Suprapubic skin (tissue), 3 donors: ENCODE measurements around the gene ARID1B.

Source experiments
- CTCF ChIP-seq, 2 donors: fragments of 200-600 bp in 1 of 2; fragments of 450-650 bp in 1 of 2; sonication (generic) in 1 of 2; IDR thresholded peaks; one replicate each; pipeline ENCODE4 v1.5.1; 2016 to 2019; ENCODE audit warnings: antibody characterized with exemption in 2 of 2, mild to moderate bottlenecking in 1 of 2, moderate library complexity in 1 of 2
- POLR2A ChIP-seq, 2 donors: fragments of 450-650 bp; IDR thresholded peaks; one replicate each; pipeline ENCODE4 v1.6.1; 2017; ENCODE audit warnings: antibody characterized with exemption in 2 of 2, mild to moderate bottlenecking in 2 of 2, moderate library complexity in 2 of 2

DNA sequence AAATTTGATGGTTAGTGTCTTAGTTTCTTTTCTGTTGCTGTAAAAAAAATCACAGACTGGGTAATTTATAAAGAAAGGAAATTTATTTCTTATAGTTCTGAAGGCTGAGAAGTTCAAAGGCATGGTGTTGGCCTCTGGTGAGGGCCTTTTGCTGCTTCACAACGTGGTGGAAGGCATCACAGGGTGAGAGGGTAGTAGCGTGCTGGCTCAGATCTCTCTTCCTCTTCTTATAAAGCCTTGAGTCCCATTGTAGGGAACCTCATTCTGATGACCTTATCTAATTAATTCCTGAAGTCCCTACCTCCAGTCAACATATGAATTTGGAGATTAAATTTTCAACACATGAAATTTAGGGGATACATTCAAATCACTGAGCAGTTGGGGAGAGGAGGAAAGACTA, 62.0 kb downstream of the ARID1B start:
- TF ChIP-seq CTCF (IDR thresholded peaks at IDR 0.05) (no peak), POLR2A (IDR thresholded peaks at IDR 0.05) (no peak)
